ENCODE measurements around the gene MIPOL1.
"Not testable (repeated sequence)": the region's sequence is repeated elsewhere in the genome, so short reads cannot be mapped to it uniquely, and the experiment has no call there.

The MIPOL1 gene

DNA sequence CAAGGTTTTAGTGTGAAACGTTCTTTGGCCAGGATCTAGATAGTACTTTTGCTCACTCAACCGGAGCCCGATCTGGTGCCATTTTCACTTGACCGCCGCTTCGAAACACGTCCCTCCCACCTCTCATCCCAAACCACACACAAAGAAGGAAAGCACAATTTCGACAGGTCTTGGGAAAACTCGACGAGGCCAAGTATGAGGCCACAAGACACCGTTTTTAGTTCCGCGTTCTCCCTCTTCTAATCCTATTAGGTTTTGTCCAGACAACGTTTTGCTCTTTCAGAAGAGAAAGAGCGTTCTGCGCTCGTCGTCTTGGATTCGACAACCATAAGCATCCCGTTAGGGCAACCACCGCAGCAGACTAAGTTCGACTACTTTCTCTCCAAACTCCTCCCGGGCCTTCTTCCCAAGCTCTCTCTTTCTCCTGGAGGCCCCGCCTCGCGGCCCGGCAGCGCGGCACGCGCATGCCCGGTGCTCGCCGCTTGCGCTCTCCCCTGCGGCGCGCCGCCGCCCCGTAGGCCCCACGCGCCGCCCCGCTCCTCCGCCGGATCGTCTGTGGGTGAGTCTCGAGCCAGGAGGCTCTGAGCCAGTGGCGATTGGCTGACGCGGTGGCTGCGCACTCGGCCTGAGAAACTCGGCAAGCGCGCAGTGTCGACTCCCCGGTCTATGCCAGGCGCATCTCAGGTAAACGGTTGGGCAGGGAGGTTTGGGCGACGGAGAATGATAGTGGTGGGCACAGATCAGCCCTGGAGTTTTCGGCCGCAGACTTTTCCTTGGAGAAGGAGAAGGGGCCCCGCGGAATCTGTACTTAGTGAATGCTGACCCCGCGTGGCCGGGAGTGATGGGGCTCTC lies at the start of gene MIPOL1:
TSS of gene MIPOL1 (plus strand) at position 517 of the 852 bp plus-strand sequence. CDS start 49,952 bp downstream, outside the sequence.
- H3K4me3 ChIP-seq (ENCODE audit: low read length) = peak within 1 kb of the TSS; percentile 76
- TF ChIP-seq, protein P1, sequence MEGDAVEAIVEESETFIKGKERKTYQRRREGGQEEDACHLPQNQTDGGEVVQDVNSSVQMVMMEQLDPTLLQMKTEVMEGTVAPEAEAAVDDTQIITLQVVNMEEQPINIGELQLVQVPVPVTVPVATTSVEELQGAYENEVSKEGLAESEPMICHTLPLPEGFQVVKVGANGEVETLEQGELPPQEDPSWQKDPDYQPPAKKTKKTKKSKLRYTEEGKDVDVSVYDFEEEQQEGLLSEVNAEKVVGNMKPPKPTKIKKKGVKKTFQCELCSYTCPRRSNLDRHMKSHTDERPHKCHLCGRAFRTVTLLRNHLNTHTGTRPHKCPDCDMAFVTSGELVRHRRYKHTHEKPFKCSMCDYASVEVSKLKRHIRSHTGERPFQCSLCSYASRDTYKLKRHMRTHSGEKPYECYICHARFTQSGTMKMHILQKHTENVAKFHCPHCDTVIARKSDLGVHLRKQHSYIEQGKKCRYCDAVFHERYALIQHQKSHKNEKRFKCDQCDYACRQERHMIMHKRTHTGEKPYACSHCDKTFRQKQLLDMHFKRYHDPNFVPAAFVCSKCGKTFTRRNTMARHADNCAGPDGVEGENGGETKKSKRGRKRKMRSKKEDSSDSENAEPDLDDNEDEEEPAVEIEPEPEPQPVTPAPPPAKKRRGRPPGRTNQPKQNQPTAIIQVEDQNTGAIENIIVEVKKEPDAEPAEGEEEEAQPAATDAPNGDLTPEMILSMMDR (IDR thresholded peaks at IDR 0.05; ENCODE audit: insufficient read depth, low read depth, low read length, missing control alignments) = peak; percentile 24
- peak; percentile 94 for DNase-seq (ENCODE audit: low read depth)

- no peak overlapping the region for H3K4me3 ChIP-seq (ENCODE audit: low read length)
- TF ChIP-seq, protein P1 (IDR thresholded peaks at IDR 0.05; ENCODE audit: insufficient read depth, low read depth, low read length, missing control alignments) = peak; percentile 61
- DNase-seq (ENCODE audit: low read depth) = peak; percentile 59
Observed at GRCh38 chr14:37150414-37150813, 47.3 kb upstream of the MIPOL1 start.

DNA sequence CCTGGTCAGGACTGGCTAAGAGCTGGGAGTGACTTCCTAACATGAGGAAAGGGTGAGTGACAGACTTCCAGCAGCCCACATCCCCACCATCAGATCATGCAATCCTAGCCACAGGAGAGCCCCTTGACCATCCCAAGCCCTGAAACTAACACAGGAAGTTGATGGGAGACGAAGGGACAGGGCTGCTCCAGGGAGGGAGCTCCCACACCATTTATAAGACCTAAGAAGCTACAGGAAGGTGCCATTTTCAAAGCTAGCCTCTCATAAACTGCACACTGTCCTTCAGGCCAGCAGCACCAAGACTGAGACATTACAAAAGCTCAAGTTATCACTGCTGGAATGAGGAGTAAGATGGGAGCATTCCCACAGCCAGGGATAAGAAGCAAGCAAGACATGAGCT lies 44.7 kb upstream of the MIPOL1 start:
- TF ChIP-seq, protein P1 (IDR thresholded peaks at IDR 0.05; ENCODE audit: insufficient read depth, low read depth, low read length, missing control alignments) = no peak
- no peak for DNase-seq (ENCODE audit: low read depth)
- H3K4me3 ChIP-seq (ENCODE audit: low read length) = no peak overlapping the region

- H3K4me3 ChIP-seq (ENCODE audit: low read length) = no peak overlapping the region
- TF ChIP-seq, protein P1 (IDR thresholded peaks at IDR 0.05; ENCODE audit: insufficient read depth, low read depth, low read length, missing control alignments) = no peak
- DNase-seq (ENCODE audit: low read depth) = no peak
Observed at GRCh38 chr14:37153483-37153882, 44.3 kb upstream of the MIPOL1 start.

GRCh38 chr14:37157987-37158386 lies 39.8 kb upstream of the MIPOL1 start:
- no peak overlapping the region for H3K4me3 ChIP-seq (ENCODE audit: low read length)
- TF ChIP-seq, protein P1 (IDR thresholded peaks at IDR 0.05; ENCODE audit: insufficient read depth, low read depth, low read length, missing control alignments) = no peak
- no peak for DNase-seq (ENCODE audit: low read depth)

GRCh38 chr14:37162307-37162706 lies 35.4 kb upstream of the MIPOL1 start:
- not testable (repeated sequence) for DNase-seq (ENCODE audit: low read depth); H3K4me3 ChIP-seq (ENCODE audit: low read length)

- no peak overlapping the region for H3K4me3 ChIP-seq (ENCODE audit: low read length)
- DNase-seq (ENCODE audit: low read depth) = no peak
- TF ChIP-seq, protein P1 (IDR thresholded peaks at IDR 0.05; ENCODE audit: insufficient read depth, low read depth, low read length, missing control alignments) = no peak
Observed at GRCh38 chr14:37165794-37166193, 31.9 kb upstream of the MIPOL1 start.
